NCI-H1436 (cell line): ENCODE measurements around the gene PARL.
"Not testable (repeated sequence)": the region's sequence is repeated elsewhere in the genome, so short reads cannot be mapped to it uniquely, and the experiment has no call there.

Source experiments
- DNase-seq: peaks from one replicate; lab custom pipeline; 2025; lab: John Stamatoyannopoulos, UW

PARL gene

GRCh38 chr3:183904833-183905780 is 20.4 kb upstream of the PARL start:
- DNase-seq, result no peak

DNA sequence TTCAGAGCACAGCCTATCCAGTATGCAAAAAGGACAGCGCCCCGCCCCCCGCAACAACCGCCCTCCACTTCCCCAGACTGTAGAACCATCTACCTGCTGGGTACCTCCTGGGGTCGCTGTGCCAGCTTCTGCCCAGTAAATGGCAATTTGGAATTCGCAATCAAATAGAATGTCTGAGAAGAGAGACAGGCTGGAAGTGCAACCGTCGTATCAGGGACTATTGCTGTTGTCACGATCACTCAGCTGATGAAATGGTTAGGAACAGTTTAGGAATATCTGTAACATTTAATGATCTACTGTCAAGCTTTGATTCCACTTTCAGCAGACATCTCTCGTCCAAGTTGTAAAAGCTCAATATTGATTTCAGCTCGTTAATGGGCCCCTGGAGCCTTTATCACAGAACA is 13.3 kb upstream of the PARL start:
- DNase-seq, result no peak

GRCh38 chr3:183897606-183898005 is 12.9 kb upstream of the PARL start:
- no peak for DNase-seq

GRCh38 chr3:183896610-183897009 is 11.9 kb upstream of the PARL start:
- no peak for DNase-seq

GRCh38 chr3:183896184-183896583 is 11.5 kb upstream of the PARL start:
- no peak for DNase-seq

- DNase-seq, result no peak
Measured at GRCh38 chr3:183895774-183896173, 11.1 kb upstream of the PARL start.

DNA sequence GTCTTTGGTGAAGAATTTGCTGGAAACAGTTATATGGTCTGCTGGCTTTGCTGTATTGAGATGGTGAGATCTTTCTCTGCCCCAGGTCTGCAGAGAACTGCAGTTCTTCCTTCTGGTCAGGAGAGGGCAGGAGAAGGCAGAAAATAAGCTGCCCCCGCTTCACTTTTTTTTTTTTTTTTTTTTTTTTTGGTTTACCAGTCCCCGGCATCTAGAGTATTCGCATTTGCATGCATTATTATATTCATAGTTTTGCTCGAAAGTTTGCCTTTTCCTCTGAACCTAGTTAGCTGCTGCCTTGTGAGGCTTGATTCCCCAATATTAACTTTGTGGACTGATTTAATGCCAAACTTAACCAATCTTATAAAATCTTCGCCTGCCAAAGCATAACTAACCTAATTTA is 10.6 kb upstream of the PARL start:
- DNase-seq, result peak; percentile 70

DNA sequence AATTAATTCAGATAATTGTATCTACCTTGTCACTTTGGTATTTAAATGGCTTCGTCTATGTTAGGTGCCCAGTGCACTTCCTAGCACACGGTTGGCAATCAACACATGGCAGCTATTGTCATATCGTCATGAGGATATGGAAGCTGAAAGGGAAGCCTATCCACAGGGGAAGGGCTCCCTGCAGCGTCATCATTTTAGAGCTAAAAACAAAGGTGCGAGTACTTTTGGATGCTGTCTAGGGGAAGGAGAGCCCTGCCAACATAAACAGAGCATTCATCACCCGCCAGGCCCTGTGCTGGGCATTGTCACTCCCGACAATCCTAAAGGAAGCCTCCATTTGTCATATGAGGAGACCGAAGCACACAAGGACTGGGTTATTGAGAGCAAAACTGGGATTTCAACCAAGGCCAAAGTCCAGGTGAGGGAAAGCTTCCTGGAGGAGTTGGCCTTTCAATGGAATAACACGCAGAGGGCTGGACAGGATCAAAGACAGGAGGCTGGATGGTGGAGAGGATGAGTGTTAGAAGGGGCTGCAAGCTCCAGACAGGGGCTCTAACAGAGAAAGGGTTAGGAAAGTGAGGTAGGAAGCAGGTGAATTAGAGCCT is 8.0 kb upstream of the PARL start:
- no peak for DNase-seq

DNA sequence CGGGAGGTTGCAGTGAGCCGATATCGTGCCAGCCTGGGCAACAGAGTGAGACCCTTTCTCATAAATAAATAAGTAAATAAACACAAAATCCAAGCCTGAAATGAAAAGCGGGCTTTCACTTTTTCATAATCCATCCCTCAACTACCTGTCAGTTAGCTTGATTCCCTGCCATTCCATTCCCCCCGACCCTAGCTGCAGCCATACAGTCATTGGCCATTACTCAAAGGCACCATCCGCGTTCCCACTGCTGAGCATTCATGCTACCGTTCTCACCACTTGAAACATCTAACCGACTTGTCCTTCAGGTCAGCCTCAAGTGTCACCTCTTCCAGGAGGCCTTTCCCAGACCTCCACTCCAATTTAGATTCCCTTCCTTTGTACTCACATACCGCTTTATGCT is 1.1 kb upstream of the PARL start:
- no peak for DNase-seq

GRCh38 chr3:183884097-183884426 is 618 bp downstream of the PARL start:
- no peak for DNase-seq

DNA sequence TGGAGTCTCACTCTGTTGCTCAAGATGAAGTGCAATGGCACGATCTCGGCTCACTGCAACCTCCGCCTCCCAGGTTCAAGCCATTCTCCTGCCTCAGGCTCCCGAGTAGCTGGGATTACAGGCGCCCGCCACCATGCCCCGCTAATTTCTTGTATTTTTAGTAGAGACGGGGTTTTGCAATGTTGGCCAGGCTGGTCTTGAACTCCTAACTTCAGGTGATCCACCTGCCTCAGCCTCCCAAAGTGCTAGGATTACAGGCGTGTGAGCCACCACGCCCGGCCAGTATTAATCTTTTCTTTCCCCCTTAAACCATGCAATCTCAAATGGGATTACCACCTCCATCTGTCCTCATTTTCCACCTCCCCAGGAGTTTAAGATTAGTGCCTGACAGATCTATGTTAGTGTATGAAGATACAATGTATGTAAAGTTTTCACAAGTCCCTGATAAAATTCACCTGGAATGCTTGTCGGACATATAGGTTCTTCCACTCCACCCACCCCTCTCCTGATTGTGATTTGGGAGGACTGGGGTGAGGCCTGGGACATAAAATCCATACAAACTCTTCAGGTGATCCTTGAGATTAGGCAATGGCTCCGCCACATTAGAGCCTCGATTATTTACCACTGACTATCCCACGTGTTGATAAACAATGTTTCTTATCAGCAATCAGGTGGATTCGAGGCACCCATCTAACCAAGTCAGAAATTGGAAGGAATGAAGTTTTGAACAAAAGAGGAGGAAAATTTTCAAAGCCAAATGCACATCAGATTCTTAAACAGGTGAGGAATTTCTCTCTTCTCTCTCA is 1.2 kb downstream of the PARL start:
- DNase-seq, result no peak

DNA sequence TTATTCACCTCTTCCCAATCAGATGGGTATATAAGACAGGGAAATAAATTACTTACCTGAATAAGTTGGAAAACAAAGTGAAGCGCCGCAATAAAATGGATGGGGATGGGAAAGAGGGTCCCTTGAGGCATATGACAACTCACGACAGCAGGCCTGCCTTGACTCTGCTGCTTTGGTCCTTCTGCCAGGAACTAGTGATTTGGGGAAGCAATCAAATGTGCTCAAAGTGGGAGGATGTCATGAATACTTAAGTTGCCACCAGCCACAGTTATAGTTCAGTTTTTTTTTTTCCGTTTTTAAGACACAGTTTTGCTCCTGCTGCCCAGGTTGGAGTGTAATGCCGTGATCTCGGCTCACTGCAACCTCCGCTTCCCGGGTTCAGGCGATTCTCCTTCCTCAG is 4.6 kb downstream of the PARL start:
- no peak for DNase-seq

- DNase-seq, result no peak
Measured at GRCh38 chr3:183879243-183879642, 5.4 kb downstream of the PARL start.

- no peak for DNase-seq
Measured at GRCh38 chr3:183878071-183878470, 6.6 kb downstream of the PARL start.

DNA sequence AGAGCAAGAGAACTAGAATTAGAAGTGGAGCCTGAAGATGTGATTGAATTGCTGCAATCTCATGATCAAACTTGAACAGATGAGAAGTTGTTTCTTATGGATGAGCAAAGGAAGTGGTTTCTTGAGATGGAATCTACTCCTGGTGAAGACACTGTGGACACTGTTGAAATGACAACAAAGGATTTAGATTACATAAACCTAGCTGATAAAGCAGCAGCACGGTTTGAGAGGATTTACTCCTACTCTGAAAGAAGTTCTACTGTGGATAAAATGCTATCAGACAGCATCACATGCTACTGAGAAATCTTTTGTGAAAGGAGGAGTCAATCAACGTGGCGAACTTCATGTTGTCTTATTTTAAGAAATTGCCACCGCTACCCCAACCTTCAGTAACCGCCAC is 7.5 kb downstream of the PARL start:
- DNase-seq, result not testable (repeated sequence)

DNA sequence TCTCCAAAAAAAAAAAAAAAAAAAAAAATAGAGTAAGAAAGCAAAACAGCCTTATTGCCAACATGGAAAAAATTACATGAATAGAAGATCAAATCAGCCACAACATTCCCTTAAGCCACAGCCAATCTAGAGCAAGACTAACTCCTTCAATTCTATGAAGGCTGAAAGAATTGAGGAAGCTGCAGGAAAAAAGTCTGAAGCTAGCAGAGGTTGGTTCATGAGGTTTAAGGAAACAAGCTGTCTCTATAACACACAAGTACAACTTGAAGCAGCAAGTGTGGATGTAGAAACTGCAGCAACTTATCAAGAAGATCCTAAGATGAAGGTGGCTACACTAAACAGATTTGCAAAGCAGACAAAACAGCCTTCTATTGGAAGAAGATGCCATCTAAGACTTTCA is 9.3 kb downstream of the PARL start:
- no peak for DNase-seq

DNA sequence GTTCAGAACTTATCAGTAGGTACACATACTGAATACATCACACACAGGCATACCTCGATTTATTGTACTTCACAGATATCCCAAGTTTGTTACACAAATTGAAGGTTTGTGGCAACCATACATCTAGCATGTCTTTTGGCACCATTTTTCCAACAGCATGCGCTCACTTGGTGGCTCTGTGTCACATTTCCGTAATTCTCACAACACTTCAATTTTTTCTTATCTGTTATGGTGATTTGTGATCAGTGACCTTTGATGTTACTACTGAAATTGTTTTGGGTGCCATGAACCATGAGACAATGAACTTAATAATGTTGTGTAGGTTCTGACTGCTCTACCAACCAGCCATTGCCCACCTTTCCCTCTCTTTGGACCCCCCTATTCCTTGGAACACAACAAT is 10.8 kb downstream of the PARL start:
- DNase-seq, result no peak

GRCh38 chr3:183871541-183871940 is 13.1 kb downstream of the PARL start:
- DNase-seq, result no peak

DNA sequence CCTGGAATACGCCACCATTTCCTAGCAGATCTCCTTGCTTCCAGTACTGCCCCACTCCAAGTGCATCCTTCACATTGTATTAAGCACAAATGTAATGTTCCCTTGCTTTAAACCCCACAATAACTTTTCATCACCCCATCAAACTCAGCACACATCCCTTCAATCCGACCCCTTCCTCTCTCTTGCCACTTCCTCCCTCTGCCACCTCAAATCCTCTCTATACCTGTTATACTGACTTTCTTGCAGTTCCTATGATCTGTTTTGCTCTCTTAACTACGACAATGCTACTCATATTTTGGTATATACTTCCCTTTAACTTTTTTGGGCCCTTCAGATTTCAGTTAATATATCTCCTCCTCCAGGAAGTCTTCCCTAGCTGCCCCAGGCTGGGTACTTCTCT is 14.1 kb downstream of the PARL start:
- DNase-seq, result no peak

GRCh38 chr3:183868796-183869195 is 15.9 kb downstream of the PARL start:
- DNase-seq, result no peak

- DNase-seq, result no peak
Measured at GRCh38 chr3:183862610-183863009, 22.1 kb downstream of the PARL start.

GRCh38 chr3:183857863-183858262 is 26.8 kb downstream of the PARL start:
- DNase-seq, result no peak
